Activated CD8-positive, alpha-beta memory T cell treated with anti-CD3 and anti-CD28 coated beads, Interleukin-2, amount 50 U/mL, for 24 hours (primary cell): ENCODE data around the gene GRAP2.
"Not testable (repeated sequence)": the region's sequence is repeated elsewhere in the genome, so short reads cannot be mapped to it uniquely, and the experiment has no call there.

Experiments used
- DNase-seq: peaks from one replicate; pipeline ENCODE4 v3.0.0-alpha.2; 2020; ENCODE audit errors: extremely low read depth

GRAP2 gene

GRCh38 chr22:39900306-39901227 lies at the start of gene GRAP2:
GRAP2 (plus strand) TSS chr22:39901084; CDS start chr22:39947107, 46,023 bp downstream.
- no peak for DNase-seq

- DNase-seq: no peak
These were observed 49.1 kb upstream of the GRAP2 start for GRCh38 chr22:39851606-39852315.

GRCh38 chr22:39852799-39853198 lies 48.1 kb upstream of the GRAP2 start:
- no peak for DNase-seq

GRCh38 chr22:39856588-39856987 lies 44.3 kb upstream of the GRAP2 start:
- DNase-seq: no peak

- DNase-seq: no peak
These were observed 40.8 kb upstream of the GRAP2 start for GRCh38 chr22:39859903-39860588.

GRCh38 chr22:39868741-39869140 lies 32.1 kb upstream of the GRAP2 start:
- DNase-seq: no peak

- not testable (repeated sequence) for DNase-seq
These were observed 31.1 kb upstream of the GRAP2 start for GRCh38 chr22:39869797-39870196.

GRCh38 chr22:39871008-39871798 lies 29.7 kb upstream of the GRAP2 start:
- DNase-seq: no peak

GRCh38 chr22:39872548-39872947 lies 28.3 kb upstream of the GRAP2 start:
- DNase-seq: no peak

GRCh38 chr22:39873965-39874364 lies 26.9 kb upstream of the GRAP2 start:
- DNase-seq: no peak

- not testable (repeated sequence) for DNase-seq
These were observed 25.6 kb upstream of the GRAP2 start for GRCh38 chr22:39875176-39875885.

- DNase-seq: no peak
These were observed 23.6 kb upstream of the GRAP2 start for GRCh38 chr22:39877079-39877845.

GRCh38 chr22:39880722-39881121 lies 20.2 kb upstream of the GRAP2 start:
- DNase-seq: no peak

GRCh38 chr22:39883057-39883456 lies 17.8 kb upstream of the GRAP2 start:
- DNase-seq: no peak

GRCh38 chr22:39889924-39890323 lies 11.0 kb upstream of the GRAP2 start:
- DNase-seq: not testable (repeated sequence)

- no peak for DNase-seq
These were observed 7.4 kb upstream of the GRAP2 start, which contains the start of gene ENTHD1 for GRCh38 chr22:39893526-39893925. ENTHD1 (minus strand) TSS chr22:39893760; CDS start chr22:39887748, 6,012 bp downstream.

GRCh38 chr22:39894554-39895092 lies 6.3 kb upstream of the GRAP2 start:
- no peak for DNase-seq

- no peak for DNase-seq
These were observed 5.2 kb upstream of the GRAP2 start for GRCh38 chr22:39895682-39896081.

GRCh38 chr22:39896313-39896996 lies 4.4 kb upstream of the GRAP2 start:
- DNase-seq: no peak
